Fibroblast of lung (primary cell): Measurements from ENCODE around the gene SCUBE3. TPM values are rescaled to one million over a fixed set of nuclear protein-coding genes. Genes with fewer than 3 reads are reported as not detected.

Experiments
- DNase-seq, 2 donors: peaks; one replicate each; pipeline versions ENCODE4 v3.0.0 to v3.0.0-alpha.2; 2010; ENCODE audit warnings: low read depth in 2 of 2
- H2AFZ ChIP-seq: 2 replicates; pipeline ENCODE4 v1.5.1; 2012; ENCODE audit warnings: low read length, control low read depth, inconsistent platforms
- H3K27ac ChIP-seq: 2 replicates; pipeline ENCODE4 v1.5.1; 2011; ENCODE audit warnings: low read length, control low read depth; ENCODE audit not compliant: insufficient read depth
- H3K27me3 ChIP-seq: 2 replicates; pipeline ENCODE4 v1.5.1; 2011; ENCODE audit warnings: mild to moderate bottlenecking, low read length; ENCODE audit not compliant: control insufficient read depth, insufficient read depth
- H3K36me3 ChIP-seq: 2 replicates; pipeline ENCODE4 v1.5.1; 2011; ENCODE audit warnings: low read length; ENCODE audit not compliant: control insufficient read depth, insufficient read depth
- H3K4me1 ChIP-seq: 2 replicates; pipeline ENCODE4 v1.5.1; 2011; ENCODE audit warnings: low read length; ENCODE audit not compliant: control insufficient read depth, insufficient read depth; ENCODE audit errors: extremely low read depth
- H3K4me2 ChIP-seq: 2 replicates; pipeline ENCODE4 v1.5.1; 2011; ENCODE audit warnings: low read length, control low read depth; ENCODE audit not compliant: insufficient read depth; ENCODE audit errors: extremely low read depth
- H3K4me3 ChIP-seq, 4 experiments: fragments of 200-600 bp in 1 of 4; sonication (generic) in 1 of 4; replicated peaks in 1 of 4; 2 replicates each; pipeline ENCODE4 v1.5.1; 2011 to 2016; ENCODE audit warnings: low read length in 4 of 4, low read depth in 3 of 4, mild to moderate bottlenecking in 3 of 4, control low read depth in 2 of 4, inconsistent platforms in 1 of 4, mixed read lengths in 1 of 4; ENCODE audit not compliant: insufficient read depth in 1 of 4; ENCODE audit errors: control extremely low read depth in 1 of 4
- H3K79me2 ChIP-seq: 2 replicates; pipeline ENCODE4 v1.5.1; 2012; ENCODE audit warnings: mild to moderate bottlenecking, low read length, inconsistent platforms; ENCODE audit not compliant: control insufficient read depth, insufficient read depth
- H3K9ac ChIP-seq: 2 replicates; pipeline ENCODE4 v1.5.1; 2011; ENCODE audit warnings: mild to moderate bottlenecking, low read length, control low read depth; ENCODE audit not compliant: insufficient read depth
- H3K9me3 ChIP-seq: 2 replicates; pipeline ENCODE4 v1.5.1; 2012; ENCODE audit warnings: low read depth, low read length; ENCODE audit not compliant: control insufficient read depth, insufficient read depth
- H4K20me1 ChIP-seq: 2 replicates; pipeline ENCODE4 v1.5.1; 2011; ENCODE audit warnings: low read length; ENCODE audit not compliant: control insufficient read depth, insufficient read depth; ENCODE audit errors: extremely low read depth
- CTCF ChIP-seq, 2 donors: IDR thresholded peaks in 1 of 2; conservative IDR thresholded peaks in 1 of 2; 1 replicate in 1 of 2; 2 replicates in 1 of 2; pipeline ENCODE4 v1.5.1; 2011 to 2012; ENCODE audit warnings: low read length in 2 of 2, control low read depth in 1 of 2, inconsistent platforms in 1 of 2, low read depth in 1 of 2, mild to moderate bottlenecking in 1 of 2
- EZH2 ChIP-seq: IDR thresholded peaks from 2 replicates; pipeline ENCODE4 v1.5.1; 2012; ENCODE audit warnings: low read length, control low read depth, mild to moderate bottlenecking; ENCODE audit errors: missing control alignments
- polyA plus RNA-seq, 2 donors: library from polyadenylated mRNA; depleted of rRNA in 1 of 2; stranded (reverse) in 1 of 2; unstranded in 1 of 2; fragments of >200 nt; gene quantifications; 2 replicates each; pipeline ENCODE4 v1.2.1, GENCODE V29; 2011 to 2012; ENCODE audit warnings: missing spikeins in 1 of 2
- total RNA-seq: library from RNA; depleted of rRNA; stranded (reverse); fragments of >200 nt; gene quantifications from 2 replicates; pipeline ENCODE4 v1.2.1, GENCODE V29; 2014

The SCUBE3 gene
- total and polyA plus RNA-seq, 2 donors (not counting 1 experiment from before 2014, with no cell fraction given), result under 0.01 to 1.2 TPM

GRCh38 chr6:35215665-35216411, 2.1 kb downstream of the SCUBE3 start:
- no peak overlapping the region for H3K4me3 ChIP-seq
- no peaks in the 10 kb centered on the region for H3K4me1 ChIP-seq
- no peaks in the 10 kb centered on the region for H4K20me1 ChIP-seq
- no peaks in the 10 kb centered on the region for H3K79me2 ChIP-seq
- no peak overlapping the region for H2AFZ ChIP-seq
- TF ChIP-seq EZH2 (no peak), CTCF (conservative IDR thresholded peaks at IDR 0.05 in 1 of 2, IDR thresholded peaks at IDR 0.05 in 1 of 2; ENCODE audit: low read depth in 1 of 2, low read length in 2 of 2) (no peak)
- no peaks in the 10 kb centered on the region for H3K36me3 ChIP-seq
- no peak overlapping the region for H3K9ac ChIP-seq
- H3K9me3 ChIP-seq, result no peaks in the 10 kb centered on the region
- H3K4me2 ChIP-seq, result no peak overlapping the region
- no peak for DNase-seq
- no peak overlapping the region for H3K27ac ChIP-seq
- peaks cover 15% of the 10 kb centered on the region for H3K27me3 ChIP-seq

- Histone ChIP-seq H3K27ac (no peak overlapping the region), H3K36me3 (no peaks in the 10 kb centered on the region), H3K9me3 (no peaks in the 10 kb centered on the region), H3K4me3 (no peak overlapping the region), H2AFZ (no peak overlapping the region), H3K9ac (no peak overlapping the region), H3K4me2 (no peak overlapping the region), H3K27me3 (peaks cover 14% of the 10 kb centered on the region), H3K4me1 (no peaks in the 10 kb centered on the region), H3K79me2 (no peaks in the 10 kb centered on the region), H4K20me1 (no peaks in the 10 kb centered on the region)
- no peak for DNase-seq
- no peak for TF ChIP-seq CTCF (conservative IDR thresholded peaks at IDR 0.05 in 1 of 2, IDR thresholded peaks at IDR 0.05 in 1 of 2; ENCODE audit: low read depth in 1 of 2, low read length in 2 of 2)
- TF ChIP-seq EZH2, result no peak
These were observed 2.6 kb downstream of the SCUBE3 start for GRCh38 chr6:35216412-35216732.

GRCh38 chr6:35216851-35217811, 3.4 kb downstream of the SCUBE3 start:
- Histone ChIP-seq H4K20me1 (no peaks in the 10 kb centered on the region), H3K27ac (no peak overlapping the region), H3K4me1 (no peaks in the 10 kb centered on the region), H3K9ac (no peak overlapping the region), H3K27me3 (peaks cover 12% of the 10 kb centered on the region), H3K79me2 (no peaks in the 10 kb centered on the region), H3K9me3 (no peaks in the 10 kb centered on the region), H2AFZ (no peak overlapping the region), H3K4me2 (no peak overlapping the region), H3K36me3 (no peaks in the 10 kb centered on the region), H3K4me3 (no peak overlapping the region)
- TF ChIP-seq CTCF (conservative IDR thresholded peaks at IDR 0.05 in 1 of 2, IDR thresholded peaks at IDR 0.05 in 1 of 2; ENCODE audit: low read depth in 1 of 2, low read length in 2 of 2) (no peak), EZH2 (no peak)
- DNase-seq, result no peak
